Measurements from ENCODE around the gene LMX1B.

DNA sequence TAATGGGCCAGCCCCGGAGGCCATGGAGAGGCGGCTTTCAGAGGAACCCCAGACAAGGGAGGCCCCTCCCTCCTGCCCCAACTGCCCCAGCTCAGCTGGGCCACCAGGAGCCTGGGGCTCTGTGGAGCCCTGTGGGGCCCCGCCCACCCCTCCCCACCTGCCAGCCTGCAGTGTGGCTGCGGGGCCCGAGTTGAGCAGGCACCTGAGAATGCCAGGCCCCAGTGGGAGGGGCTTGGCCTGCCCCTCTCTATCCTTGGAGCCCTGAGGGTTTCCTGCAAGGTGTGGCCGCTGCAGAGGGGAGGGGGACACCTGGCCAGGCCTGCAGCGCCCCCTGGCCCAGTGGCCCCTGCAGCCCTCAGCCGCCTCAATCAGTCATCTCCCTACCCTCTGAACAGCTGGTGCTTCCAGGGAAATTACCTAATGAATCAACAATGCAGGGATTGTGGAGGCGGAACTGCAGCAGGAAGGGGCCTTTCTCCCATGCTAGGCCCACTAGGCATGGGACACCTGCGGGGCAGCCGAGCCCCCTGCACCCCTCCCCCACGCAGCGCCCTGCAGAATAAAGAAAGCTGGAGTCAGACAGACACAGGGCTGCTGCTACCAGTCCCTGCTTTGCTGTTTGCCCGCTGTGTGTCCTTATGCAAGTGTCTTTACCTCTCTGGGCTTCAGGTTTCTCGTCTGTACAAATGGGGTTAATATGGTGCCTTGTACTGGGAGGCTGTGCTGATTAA, 48.0 kb downstream of the LMX1B start:
- TF ChIP-seq, protein P1, sequence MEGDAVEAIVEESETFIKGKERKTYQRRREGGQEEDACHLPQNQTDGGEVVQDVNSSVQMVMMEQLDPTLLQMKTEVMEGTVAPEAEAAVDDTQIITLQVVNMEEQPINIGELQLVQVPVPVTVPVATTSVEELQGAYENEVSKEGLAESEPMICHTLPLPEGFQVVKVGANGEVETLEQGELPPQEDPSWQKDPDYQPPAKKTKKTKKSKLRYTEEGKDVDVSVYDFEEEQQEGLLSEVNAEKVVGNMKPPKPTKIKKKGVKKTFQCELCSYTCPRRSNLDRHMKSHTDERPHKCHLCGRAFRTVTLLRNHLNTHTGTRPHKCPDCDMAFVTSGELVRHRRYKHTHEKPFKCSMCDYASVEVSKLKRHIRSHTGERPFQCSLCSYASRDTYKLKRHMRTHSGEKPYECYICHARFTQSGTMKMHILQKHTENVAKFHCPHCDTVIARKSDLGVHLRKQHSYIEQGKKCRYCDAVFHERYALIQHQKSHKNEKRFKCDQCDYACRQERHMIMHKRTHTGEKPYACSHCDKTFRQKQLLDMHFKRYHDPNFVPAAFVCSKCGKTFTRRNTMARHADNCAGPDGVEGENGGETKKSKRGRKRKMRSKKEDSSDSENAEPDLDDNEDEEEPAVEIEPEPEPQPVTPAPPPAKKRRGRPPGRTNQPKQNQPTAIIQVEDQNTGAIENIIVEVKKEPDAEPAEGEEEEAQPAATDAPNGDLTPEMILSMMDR (IDR thresholded peaks at IDR 0.05): no peak
- no peak for TF ChIP-seq POLR2A (IDR thresholded peaks at IDR 0.05)
